ENCODE measurements around the gene SEMA3B.
"Not testable (repeated sequence)": the region's sequence is repeated elsewhere in the genome, so short reads cannot be mapped to it uniquely, and the experiment has no call there.

- not testable (repeated sequence) for TF ChIP-seq ZNF707 (tag by site-specific recombination; IDR thresholded peaks at IDR 0.05); ZNF292 (tag by site-specific recombination; IDR thresholded peaks at IDR 0.05; ENCODE audit: borderline replicate concordance, low read depth)
Observed at GRCh38 chr3:50262200-50262599, 6.7 kb upstream of the SEMA3B start.
